Measurements from ENCODE around the gene EFNB2.
A peak's percentile ranks its signal among the peaks of the same experiment; 100 is the strongest.

The EFNB2 gene

GRCh38 chr13:106513025-106513983 is 22.2 kb downstream of the EFNB2 start:
- intact Hi-C loops (cut with DNase I): loop anchor here (1.0 kb wide), 1 partner anchor 16 kb away; no protein-coding TSS in a partner anchor
- DNase-seq: no peak

- peak in 16 of 42 donors; percentile 41 to 81 (median 52) for DNase-seq
- intact Hi-C loops (cut with DNase I): no loop called here
Observed at GRCh38 chr13:106507560-106508274, 27.7 kb downstream of the EFNB2 start.

GRCh38 chr13:106506286-106506685 is 29.2 kb downstream of the EFNB2 start:
- intact Hi-C loops (cut with DNase I): no loop called here
- DNase-seq: no peak

GRCh38 chr13:106505732-106506131 is 29.7 kb downstream of the EFNB2 start:
- DNase-seq: no peak
- intact Hi-C loops (cut with DNase I): no loop called here

GRCh38 chr13:106505295-106505694 is 30.2 kb downstream of the EFNB2 start:
- intact Hi-C loops (cut with DNase I): no loop called here
- DNase-seq: no peak

- DNase-seq: no peak
- intact Hi-C loops (cut with DNase I): no loop called here
Observed at GRCh38 chr13:106503730-106504453, 31.6 kb downstream of the EFNB2 start.

- DNase-seq: no peak
- intact Hi-C loops (cut with DNase I): no loop called here
Observed at GRCh38 chr13:106503272-106503671, 32.2 kb downstream of the EFNB2 start.

GRCh38 chr13:106500445-106500844 is 35.0 kb downstream of the EFNB2 start:
- intact Hi-C loops (cut with DNase I): no loop called here

GRCh38 chr13:106499896-106500295 is 35.6 kb downstream of the EFNB2 start:
- no peak for DNase-seq
- intact Hi-C loops (cut with DNase I): no loop called here

More at GRCh38 chr13:106500445-106500844, 35.0 kb downstream of the EFNB2 start:
- no peak for DNase-seq

- no peak for DNase-seq
- intact Hi-C loops (cut with DNase I): no loop called here
Observed at GRCh38 chr13:106499113-106499512, 36.3 kb downstream of the EFNB2 start.

GRCh38 chr13:106498571-106498970 is 36.9 kb downstream of the EFNB2 start:
- DNase-seq: peak in 6 of 42 donors; percentile 37 to 58 (median 52)

GRCh38 chr13:106498158-106498557 is 37.3 kb downstream of the EFNB2 start:
- intact Hi-C loops (cut with DNase I): no loop called here
- DNase-seq: no peak

More at GRCh38 chr13:106498571-106498970, 36.9 kb downstream of the EFNB2 start:
- intact Hi-C loops (cut with DNase I): no loop called here

- no peak for DNase-seq
- intact Hi-C loops (cut with DNase I): no loop called here
Observed at GRCh38 chr13:106497079-106497478, 38.4 kb downstream of the EFNB2 start.

GRCh38 chr13:106496072-106496997 is 39.1 kb downstream of the EFNB2 start:
- intact Hi-C loops (cut with DNase I): no loop called here
- no peak for DNase-seq

GRCh38 chr13:106494936-106495335 is 40.5 kb downstream of the EFNB2 start:
- DNase-seq: no peak
- intact Hi-C loops (cut with DNase I): no loop called here

- intact Hi-C loops (cut with DNase I): no loop called here
- no peak for DNase-seq
Observed at GRCh38 chr13:106494506-106494905, 41.0 kb downstream of the EFNB2 start.

GRCh38 chr13:106493533-106494220 is 41.8 kb downstream of the EFNB2 start:
- intact Hi-C loops (cut with DNase I): no loop called here
- peak in 12 of 42 donors; percentile 33 to 57 (median 45) for DNase-seq
